ENCODE results near the gene CYBC1. TPM values are rescaled to one million over a fixed set of nuclear protein-coding genes. Genes with fewer than 3 reads are reported as not detected.

CYBC1 gene
- total and polyA plus RNA-seq, 2 donors (not counting 1 experiment from before 2014, with no cell fraction given), result 62.7 to 64.1 TPM

GRCh38 chr17:82394278-82394677 lies 56.3 kb downstream of the CYBC1 start:
- Histone ChIP-seq H3K9ac (ENCODE audit: insufficient read depth, low read length) (no peak overlapping the region), H3K36me3 (ENCODE audit: control insufficient read depth, insufficient read depth, low read length) (no peaks in the 10 kb centered on the region), H2AFZ (ENCODE audit: low read length) (no peak overlapping the region), H3K4me1 (ENCODE audit: control insufficient read depth, extremely low read depth, insufficient read depth, low read length) (peaks cover 14% of the 10 kb centered on the region), H4K20me1 (ENCODE audit: control insufficient read depth, extremely low read depth, insufficient read depth, low read length) (no peaks in the 10 kb centered on the region), H3K27ac (ENCODE audit: insufficient read depth, low read length) (no peak overlapping the region), H3K4me3 (replicated peaks in 1 of 4; ENCODE audit: control extremely low read depth in 1 of 4, insufficient read depth in 1 of 4, low read depth in 3 of 4, low read length in 4 of 4) (no peak overlapping the region), H3K9me3 (ENCODE audit: control insufficient read depth, insufficient read depth, low read depth, low read length) (no peaks in the 10 kb centered on the region), H3K79me2 (ENCODE audit: control insufficient read depth, insufficient read depth, low read length) (no peaks in the 10 kb centered on the region), H3K4me2 (ENCODE audit: extremely low read depth, insufficient read depth, low read length) (no peak overlapping the region), H3K27me3 (ENCODE audit: control insufficient read depth, insufficient read depth, low read length) (no peaks in the 10 kb centered on the region)
- DNase-seq (ENCODE audit: low read depth in 2 of 2), result no peak
- TF ChIP-seq, protein P1, sequence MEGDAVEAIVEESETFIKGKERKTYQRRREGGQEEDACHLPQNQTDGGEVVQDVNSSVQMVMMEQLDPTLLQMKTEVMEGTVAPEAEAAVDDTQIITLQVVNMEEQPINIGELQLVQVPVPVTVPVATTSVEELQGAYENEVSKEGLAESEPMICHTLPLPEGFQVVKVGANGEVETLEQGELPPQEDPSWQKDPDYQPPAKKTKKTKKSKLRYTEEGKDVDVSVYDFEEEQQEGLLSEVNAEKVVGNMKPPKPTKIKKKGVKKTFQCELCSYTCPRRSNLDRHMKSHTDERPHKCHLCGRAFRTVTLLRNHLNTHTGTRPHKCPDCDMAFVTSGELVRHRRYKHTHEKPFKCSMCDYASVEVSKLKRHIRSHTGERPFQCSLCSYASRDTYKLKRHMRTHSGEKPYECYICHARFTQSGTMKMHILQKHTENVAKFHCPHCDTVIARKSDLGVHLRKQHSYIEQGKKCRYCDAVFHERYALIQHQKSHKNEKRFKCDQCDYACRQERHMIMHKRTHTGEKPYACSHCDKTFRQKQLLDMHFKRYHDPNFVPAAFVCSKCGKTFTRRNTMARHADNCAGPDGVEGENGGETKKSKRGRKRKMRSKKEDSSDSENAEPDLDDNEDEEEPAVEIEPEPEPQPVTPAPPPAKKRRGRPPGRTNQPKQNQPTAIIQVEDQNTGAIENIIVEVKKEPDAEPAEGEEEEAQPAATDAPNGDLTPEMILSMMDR (conservative IDR thresholded peaks at IDR 0.05 in 1 of 2, IDR thresholded peaks at IDR 0.05 in 1 of 2; ENCODE audit: low read depth in 1 of 2, low read length in 2 of 2), result no peak
- no peak for TF ChIP-seq EZH2 (IDR thresholded peaks at IDR 0.05; ENCODE audit: low read length, missing control alignments)

DNA sequence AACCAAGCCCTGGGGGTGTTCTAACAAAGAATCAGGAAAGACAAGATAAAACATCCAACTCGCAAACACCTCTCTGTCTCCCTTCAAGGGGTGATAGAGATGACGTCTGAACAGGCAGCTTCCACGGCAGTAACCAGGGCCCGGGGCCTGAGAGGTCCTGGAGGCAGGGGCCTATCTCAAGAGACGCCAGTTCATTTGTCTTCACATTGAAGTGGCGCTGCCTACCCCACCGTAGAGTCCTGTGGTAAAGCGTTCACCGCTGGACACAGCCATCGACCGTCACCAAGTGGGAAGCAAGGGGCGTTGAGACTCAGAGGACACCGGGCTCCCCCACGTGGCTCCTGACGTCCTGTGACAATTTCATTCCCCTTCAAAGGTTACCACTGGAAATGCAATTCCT lies 57.6 kb downstream of the CYBC1 start:
- DNase-seq (ENCODE audit: low read depth in 2 of 2), result no peak
- TF ChIP-seq, protein P1 (conservative IDR thresholded peaks at IDR 0.05 in 1 of 2, IDR thresholded peaks at IDR 0.05 in 1 of 2; ENCODE audit: low read depth in 1 of 2, low read length in 2 of 2), result no peak
- no peak for TF ChIP-seq EZH2 (IDR thresholded peaks at IDR 0.05; ENCODE audit: low read length, missing control alignments)
- Histone ChIP-seq H3K4me3 (replicated peaks in 1 of 4; ENCODE audit: control extremely low read depth in 1 of 4, insufficient read depth in 1 of 4, low read depth in 3 of 4, low read length in 4 of 4) (no peak overlapping the region), H3K27me3 (ENCODE audit: control insufficient read depth, insufficient read depth, low read length) (peaks cover 1% of the 10 kb centered on the region), H3K4me2 (ENCODE audit: extremely low read depth, insufficient read depth, low read length) (no peak overlapping the region), H3K36me3 (ENCODE audit: control insufficient read depth, insufficient read depth, low read length) (no peaks in the 10 kb centered on the region), H3K9me3 (ENCODE audit: control insufficient read depth, insufficient read depth, low read depth, low read length) (no peaks in the 10 kb centered on the region), H2AFZ (ENCODE audit: low read length) (no peak overlapping the region), H3K79me2 (ENCODE audit: control insufficient read depth, insufficient read depth, low read length) (no peaks in the 10 kb centered on the region), H3K4me1 (ENCODE audit: control insufficient read depth, extremely low read depth, insufficient read depth, low read length) (peaks cover 11% of the 10 kb centered on the region), H4K20me1 (ENCODE audit: control insufficient read depth, extremely low read depth, insufficient read depth, low read length) (no peaks in the 10 kb centered on the region), H3K27ac (ENCODE audit: insufficient read depth, low read length) (no peak overlapping the region), H3K9ac (ENCODE audit: insufficient read depth, low read length) (no peak overlapping the region)

Other genes with a start within 250 kb of the CYBC1 start
- gene CCDC57, start 237.9 kb downstream of the CYBC1 start, total RNA-seq, result 8.2 and 10.1 TPM in 2 replicates
- gene CCDC57, start 237.9 kb downstream of the CYBC1 start, polyA plus RNA-seq, result 4.3 and 7.1 TPM in 2 replicates
- 99.4 and 107 TPM in 2 replicates for gene SLC16A3, start 221.7 kb downstream of the CYBC1 start, total RNA-seq
- gene SLC16A3, start 221.7 kb downstream of the CYBC1 start, polyA plus RNA-seq, result 36.0 and 71.0 TPM in 2 replicates
- gene CSNK1D, start 177.1 kb downstream of the CYBC1 start, total RNA-seq, result 41.3 and 64.9 TPM in 2 replicates
- 112 and 139 TPM in 2 replicates for gene CSNK1D, start 177.1 kb downstream of the CYBC1 start, polyA plus RNA-seq
- under 0.01 and 0.17 TPM in 2 replicates for gene CD7, start 133.1 kb downstream of the CYBC1 start, total RNA-seq
- not detected in 2 replicates for gene CD7, start 133.1 kb downstream of the CYBC1 start, polyA plus RNA-seq
- gene SECTM1, start 117.0 kb downstream of the CYBC1 start, total RNA-seq, result 17.3 and 31.1 TPM in 2 replicates
- gene SECTM1, start 117.0 kb downstream of the CYBC1 start, polyA plus RNA-seq, result 17.5 and 21.0 TPM in 2 replicates
- 0.17 TPM in 1 of 2 replicates, not detected in the other for gene TEX19, start 91.5 kb downstream of the CYBC1 start, total RNA-seq
- 0.05 TPM in 1 of 2 replicates, not detected in the other for gene TEX19, start 91.5 kb downstream of the CYBC1 start, polyA plus RNA-seq
- not detected in 2 replicates for gene UTS2R, start 79.0 kb downstream of the CYBC1 start, total RNA-seq
- not detected in 2 replicates for gene UTS2R, start 79.0 kb downstream of the CYBC1 start, polyA plus RNA-seq
- gene HEXD, start 32.4 kb downstream of the CYBC1 start, total RNA-seq, result 16.7 and 18.2 TPM in 2 replicates
- gene HEXD, start 32.4 kb downstream of the CYBC1 start, polyA plus RNA-seq, result 5.0 and 6.4 TPM in 2 replicates
- gene OGFOD3, start 32.2 kb downstream of the CYBC1 start, total RNA-seq, result 18.2 and 27.1 TPM in 2 replicates
- gene OGFOD3, start 32.2 kb downstream of the CYBC1 start, polyA plus RNA-seq, result 25.6 and 30.7 TPM in 2 replicates
- gene NARF, start 8.0 kb upstream of the CYBC1 start, total RNA-seq, result 22.0 and 30.0 TPM in 2 replicates
- 34.5 and 38.7 TPM in 2 replicates for gene NARF, start 8.0 kb upstream of the CYBC1 start, polyA plus RNA-seq
- gene FOXK2, start 69.0 kb upstream of the CYBC1 start, total RNA-seq, result 25.4 and 33.2 TPM in 2 replicates
- 23.5 and 24.2 TPM in 2 replicates for gene FOXK2, start 69.0 kb upstream of the CYBC1 start, polyA plus RNA-seq
- 51.6 and 66.2 TPM in 2 replicates for gene WDR45B, start 197.7 kb upstream of the CYBC1 start, total RNA-seq
- gene WDR45B, start 197.7 kb upstream of the CYBC1 start, polyA plus RNA-seq, result 80.9 and 95.2 TPM in 2 replicates
- gene RAB40B, start 247.9 kb upstream of the CYBC1 start, total RNA-seq, result 3.3 and 3.6 TPM in 2 replicates
- gene RAB40B, start 247.9 kb upstream of the CYBC1 start, polyA plus RNA-seq, result 3.3 and 5.9 TPM in 2 replicates

Measured in fibroblast of lung (primary cell).